Measurements from ENCODE around the gene CNN3.

DNA sequence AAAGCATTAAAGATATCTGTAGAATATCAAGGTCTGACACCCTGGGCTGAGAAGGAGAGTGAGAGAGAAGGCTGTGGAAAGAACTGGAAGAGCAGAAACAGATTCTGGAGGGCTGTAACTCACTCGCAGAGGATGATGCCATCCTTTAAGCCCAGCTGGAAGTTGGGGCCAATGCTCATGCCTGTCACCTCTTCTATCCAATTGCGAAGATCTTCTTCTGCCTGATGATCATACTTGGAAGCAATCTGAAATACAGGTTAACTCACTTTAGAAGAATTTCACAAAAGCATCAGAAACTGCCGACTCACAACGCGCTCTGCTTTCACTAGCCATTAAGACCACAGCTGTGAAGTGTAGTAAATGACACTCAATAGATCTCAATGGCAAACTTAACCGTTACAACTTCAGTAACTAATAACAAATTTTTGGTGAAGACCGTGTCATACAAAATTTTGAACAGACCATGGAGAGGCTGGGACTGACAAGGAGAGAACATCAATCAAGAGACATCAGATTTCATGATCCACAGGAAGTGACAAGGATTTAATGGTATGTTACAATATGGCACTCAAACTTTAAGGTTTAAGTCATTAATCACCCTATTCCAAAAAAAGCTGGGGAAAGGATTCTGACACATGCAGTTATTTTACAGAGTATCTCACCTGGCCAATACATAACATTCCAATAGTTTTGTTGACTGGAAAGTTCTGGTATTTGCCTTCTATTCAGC, 23.5 kb downstream of the CNN3 start:
- TF ChIP-seq, protein P1, sequence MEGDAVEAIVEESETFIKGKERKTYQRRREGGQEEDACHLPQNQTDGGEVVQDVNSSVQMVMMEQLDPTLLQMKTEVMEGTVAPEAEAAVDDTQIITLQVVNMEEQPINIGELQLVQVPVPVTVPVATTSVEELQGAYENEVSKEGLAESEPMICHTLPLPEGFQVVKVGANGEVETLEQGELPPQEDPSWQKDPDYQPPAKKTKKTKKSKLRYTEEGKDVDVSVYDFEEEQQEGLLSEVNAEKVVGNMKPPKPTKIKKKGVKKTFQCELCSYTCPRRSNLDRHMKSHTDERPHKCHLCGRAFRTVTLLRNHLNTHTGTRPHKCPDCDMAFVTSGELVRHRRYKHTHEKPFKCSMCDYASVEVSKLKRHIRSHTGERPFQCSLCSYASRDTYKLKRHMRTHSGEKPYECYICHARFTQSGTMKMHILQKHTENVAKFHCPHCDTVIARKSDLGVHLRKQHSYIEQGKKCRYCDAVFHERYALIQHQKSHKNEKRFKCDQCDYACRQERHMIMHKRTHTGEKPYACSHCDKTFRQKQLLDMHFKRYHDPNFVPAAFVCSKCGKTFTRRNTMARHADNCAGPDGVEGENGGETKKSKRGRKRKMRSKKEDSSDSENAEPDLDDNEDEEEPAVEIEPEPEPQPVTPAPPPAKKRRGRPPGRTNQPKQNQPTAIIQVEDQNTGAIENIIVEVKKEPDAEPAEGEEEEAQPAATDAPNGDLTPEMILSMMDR (IDR thresholded peaks at IDR 0.05), result no peak
- TF ChIP-seq POLR2A (IDR thresholded peaks at IDR 0.05) (no peak), POLR2AphosphoS5 (IDR thresholded peaks at IDR 0.05) (no peak), EP300 (IDR thresholded peaks at IDR 0.05; ENCODE audit: low read depth) (no peak)

Measured in transverse colon (tissue), 4 donors.